Heart right ventricle (tissue), 16 donors: ENCODE data around the gene POLR3H. TPM values are rescaled to one million over a fixed set of nuclear protein-coding genes. Genes with fewer than 3 reads are reported as not detected.
A peak's percentile ranks its signal among the peaks of the same experiment; 100 is the strongest.

Experiments
- ATAC-seq, 8 donors: fragments of 200-7000 bp; cut with Tn5 transposase; one replicate each; pipeline ENCODE4 v1.9.1; 2020; ENCODE audit warnings: mild to moderate bottlenecking in 8 of 8, moderate library complexity in 8 of 8, moderate number of reproducible peaks in 1 of 8
- DNase-seq, 2 donors: peaks; one replicate each; pipeline ENCODE4 v3.0.0-alpha.2; 2020
- H3K27ac ChIP-seq, 10 donors: fragments of 200-600 bp; sonication (generic) in 2 of 10; one replicate each; pipeline versions ENCODE4 v1.5.0 to v1.8.0; 2020 to 2022; ENCODE audit warnings: mild to moderate bottlenecking in 3 of 10
- H3K27me3 ChIP-seq, 7 donors: fragments of 200-600 bp; one replicate each; pipeline ENCODE4 v1.8.0; 2021 to 2022; ENCODE audit warnings: mild to moderate bottlenecking in 2 of 7
- H3K36me3 ChIP-seq, 9 donors: fragments of 200-600 bp; sonication (generic) in 1 of 9; one replicate each; pipeline versions ENCODE4 v1.5.0 to v1.8.0; 2020 to 2022; ENCODE audit warnings: mild to moderate bottlenecking in 2 of 9
- H3K4me1 ChIP-seq, 9 donors: fragments of 200-600 bp; sonication (generic) in 1 of 9; one replicate each; pipeline versions ENCODE4 v1.5.0 to v1.8.0; 2020 to 2022; ENCODE audit warnings: mild to moderate bottlenecking in 4 of 9
- H3K4me3 ChIP-seq, 10 donors: fragments of 200-600 bp; sonication (generic) in 2 of 10; one replicate each; pipeline versions ENCODE4 v1.5.0 to v1.8.0; 2020 to 2022; ENCODE audit warnings: mild to moderate bottlenecking in 7 of 10, moderate library complexity in 2 of 10
- H3K9me3 ChIP-seq, 11 donors: fragments of 200-600 bp in 10 of 11; sonication (generic) in 2 of 11; one replicate each; pipeline versions ENCODE4 v1.5.0 to v1.8.0; 2013 to 2022; ENCODE audit warnings: mild to moderate bottlenecking in 2 of 11, control low read depth in 1 of 11, moderate library complexity in 1 of 11
- WGBS, 2 donors: extraction: QIAGEN DNeasy Blood & Tissue Kit; methylation state at CpG; one replicate each; pipeline ENCODE4 v1.1.7; 2013; ENCODE audit warnings: inconsistent platforms in 1 of 2; 5-methylcytosine and 5-hydroxymethylcytosine counted together
- intact Hi-C, 10 donors: fragments of 100-400 bp; cut with DNase I; formaldehyde crosslinking; loops; one replicate each; pipeline versions ENCODE4 v1.11.1 to v1.14.2; 2022
- polyA plus RNA-seq, 2 donors: library from polyadenylated mRNA; stranded (reverse); fragments of 200-250 nt; gene quantifications; one replicate each; pipeline ENCODE4 v1.2.3, GENCODE V29; 2013
- total RNA-seq, 10 donors: library from RNA; stranded (reverse); fragmentation: NEBNext Ultra II Directional in 3 of 10; extraction: Animal tissue kit (Norgen Biotek cat#: 25700) in 3 of 10; gene quantifications; one replicate each; pipeline versions ENCODE4 v1.2.1 to v1.2.4, GENCODE V29; 2021 to 2023
- TF ChIP-seq, protein P1 (sequence below), 9 donors: fragments of 200-600 bp; sonication (generic) in 2 of 9; IDR thresholded peaks; one replicate each; pipeline versions ENCODE4 v1.5.0 to v1.8.0; 2021 to 2022; ENCODE audit warnings: antibody characterized with exemption in 9 of 9, mild to moderate bottlenecking in 5 of 9, moderate library complexity in 1 of 9
- donor health status: Arrhythmogenic right ventricular cardiomyopathy.
- donor health status: ischemic (EF 13 %, LVEDD 7.1; RV severe dilation, severe dysfunction).
- donor health status: healthy with polysubstance abuse.
- donor health status: DM: no; HTN: yes; CAD: no.
- donor health status: DM: no; HTN: no; CAD: no.
- donor health status: ischemic (EF 25% LVEDD 6.9; RV normal size, moderate dysfunction).
- donor health status: ischemic (EF 25% LVEDD 5.7; RV mildly dilated, moderate dysfunction).
- donor health status: healthy.
- donor health status: DM: yes; HTN: yes; CAD: no.
- donor health status: Ischemic cardiomyopathy.
- donor health status: ischemic (EF 35%, LVEDD 5.7; RV mildly dilated, moderate dysfunction).
- donor health status: nonischemic (EF 11% LVEDD 7.7; RV severe dilation, severe dysfunction).
- donor health status: DM: yes; HTN: yes; CAD: no.
- donor health status: PGD.
- donor health status: ischemic (EF 29% LVEDD 5.4; RV normal size, mild dysfunction).
- donor health status: nonischemic (EF 23%, LVEDD 6.1; RV moderate dilation, normal function).

POLR3H gene
- total and polyA plus RNA-seq, 12 donors: 13.3 to 34.9 (median 17.8) TPM

- H3K4me3 ChIP-seq: no peak overlapping the region
- H3K9me3 ChIP-seq: no peaks in the 10 kb centered on the region
- intact Hi-C loops: loop anchor here in 2 of 10 donors (5.0 kb wide), 2 partner anchors 39 to 44 kb away; partner anchors contain the start of gene POLR3H (in 1 of the 2)
- no peak for ATAC-seq
- no peaks in the 10 kb centered on the region for H3K27me3 ChIP-seq
- 98 to 99% methylated on average over 7 of the region's 7 CpGs for WGBS, 2 donors
- DNase-seq: no peak
- peaks cover 0 to 45% (median 5%) of the 10 kb centered on the region in 9 donors for H3K36me3 ChIP-seq
- H3K27ac ChIP-seq: no peak overlapping the region
- TF ChIP-seq, protein P1, sequence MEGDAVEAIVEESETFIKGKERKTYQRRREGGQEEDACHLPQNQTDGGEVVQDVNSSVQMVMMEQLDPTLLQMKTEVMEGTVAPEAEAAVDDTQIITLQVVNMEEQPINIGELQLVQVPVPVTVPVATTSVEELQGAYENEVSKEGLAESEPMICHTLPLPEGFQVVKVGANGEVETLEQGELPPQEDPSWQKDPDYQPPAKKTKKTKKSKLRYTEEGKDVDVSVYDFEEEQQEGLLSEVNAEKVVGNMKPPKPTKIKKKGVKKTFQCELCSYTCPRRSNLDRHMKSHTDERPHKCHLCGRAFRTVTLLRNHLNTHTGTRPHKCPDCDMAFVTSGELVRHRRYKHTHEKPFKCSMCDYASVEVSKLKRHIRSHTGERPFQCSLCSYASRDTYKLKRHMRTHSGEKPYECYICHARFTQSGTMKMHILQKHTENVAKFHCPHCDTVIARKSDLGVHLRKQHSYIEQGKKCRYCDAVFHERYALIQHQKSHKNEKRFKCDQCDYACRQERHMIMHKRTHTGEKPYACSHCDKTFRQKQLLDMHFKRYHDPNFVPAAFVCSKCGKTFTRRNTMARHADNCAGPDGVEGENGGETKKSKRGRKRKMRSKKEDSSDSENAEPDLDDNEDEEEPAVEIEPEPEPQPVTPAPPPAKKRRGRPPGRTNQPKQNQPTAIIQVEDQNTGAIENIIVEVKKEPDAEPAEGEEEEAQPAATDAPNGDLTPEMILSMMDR (IDR thresholded peaks at IDR 0.05): no peak
- H3K4me1 ChIP-seq: peaks cover 4 to 37% (median 19%) of the 10 kb centered on the region in 9 donors
These were observed 41.6 kb upstream of the POLR3H start for GRCh38 chr22:41585898-41586297.

GRCh38 chr22:41584881-41585280 lies 40.6 kb upstream of the POLR3H start:
- 94 to 95% methylated on average over 6 of the region's 6 CpGs for WGBS, 2 donors
- peaks cover 4 to 30% (median 17%) of the 10 kb centered on the region in 9 donors for H3K4me1 ChIP-seq
- no peaks in the 10 kb centered on the region for H3K27me3 ChIP-seq
- peaks cover 0 to 52% (median 5%) of the 10 kb centered on the region in 9 donors for H3K36me3 ChIP-seq
- DNase-seq (no peak), ATAC-seq (no peak)
- no peaks in the 10 kb centered on the region for H3K9me3 ChIP-seq
- intact Hi-C loops: loop anchor here in 2 of 10 donors (5.0 kb wide), 2 partner anchors 38 to 43 kb away; partner anchors contain the start of gene POLR3H (in 1 of the 2)
- TF ChIP-seq, protein P1 (IDR thresholded peaks at IDR 0.05): no peak
- H3K4me3 ChIP-seq: no peak overlapping the region
- H3K27ac ChIP-seq: no peak overlapping the region

DNA sequence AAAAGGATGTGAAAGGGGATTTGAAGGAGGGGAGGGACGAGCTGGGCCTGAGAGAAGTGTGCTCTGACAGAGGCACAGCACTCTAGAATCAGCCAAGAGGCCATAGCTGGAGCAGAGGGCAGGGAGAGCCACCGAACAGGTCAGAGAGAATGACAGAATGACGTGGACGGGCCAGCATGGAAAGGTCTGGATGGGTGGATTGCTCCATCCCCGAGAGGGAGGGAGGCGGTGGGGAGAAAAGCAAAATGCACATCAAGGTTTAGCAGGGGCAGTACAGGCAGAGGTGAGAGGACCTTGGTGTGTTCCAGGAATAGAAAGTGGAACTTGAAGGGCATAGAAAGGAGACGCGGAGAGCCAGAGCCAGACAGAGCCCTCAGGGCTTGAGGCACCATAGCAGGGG lies 38.4 kb upstream of the POLR3H start:
- H3K4me1 ChIP-seq: peaks cover 0 to 34% (median 5%) of the 10 kb centered on the region in 9 donors
- ATAC-seq: peak in 7 of 8 donors; percentile 15 to 55 (median 32)
- no peaks in the 10 kb centered on the region for H3K9me3 ChIP-seq
- WGBS, 2 donors: 44 to 58% methylated on average over 8 of the region's 8 CpGs
- peak overlapping the region in 8 of 10 donors; percentile 4 to 71 (median 41) for H3K27ac ChIP-seq
- H3K4me3 ChIP-seq: no peak overlapping the region
- intact Hi-C loops: no loop called here
- TF ChIP-seq, protein P1 (IDR thresholded peaks at IDR 0.05): no peak
- no peaks in the 10 kb centered on the region for H3K27me3 ChIP-seq
- H3K36me3 ChIP-seq: peaks cover 0 to 72% (median 5%) of the 10 kb centered on the region in 9 donors
- no peak for DNase-seq

DNA sequence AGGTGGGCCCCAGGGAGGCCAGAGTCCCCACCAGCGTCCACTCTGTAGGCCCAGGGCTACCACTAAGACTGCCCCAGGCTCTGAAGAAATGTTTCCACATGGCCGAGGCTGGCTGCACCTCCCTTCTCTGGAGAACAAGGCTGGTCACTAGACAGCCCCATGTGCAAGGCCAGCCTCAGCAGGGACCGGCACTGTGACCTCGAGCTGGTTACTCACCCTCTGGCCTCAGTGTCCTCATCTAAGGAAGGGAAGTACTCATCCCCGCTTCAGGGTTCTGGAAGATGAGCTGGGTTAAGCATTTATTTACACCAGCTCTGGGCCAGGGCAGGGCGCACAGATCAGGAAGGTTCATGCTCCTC lies 35.7 kb upstream of the POLR3H start:
- 86 to 97% methylated on average over 6 of the region's 6 CpGs for WGBS, 2 donors
- Histone ChIP-seq H3K9me3 (no peaks in the 10 kb centered on the region), H3K27me3 (no peaks in the 10 kb centered on the region), H3K27ac (no peak overlapping the region), H3K4me1 (peaks cover 7 to 51% (median 13%) of the 10 kb centered on the region in 9 donors), H3K4me3 (no peak overlapping the region), H3K36me3 (peaks cover 0 to 80% (median 2%) of the 10 kb centered on the region in 9 donors)
- no peak for ATAC-seq
- intact Hi-C loops: no loop called here
- TF ChIP-seq, protein P1 (IDR thresholded peaks at IDR 0.05): no peak
- no peak for DNase-seq
